Endodermal cell (in vitro differentiated cells): Measurements from ENCODE around the gene DNASE2. TPM values are rescaled to one million over a fixed set of nuclear protein-coding genes. Genes with fewer than 3 reads are reported as not detected.
A peak's percentile ranks its signal among the peaks of the same experiment; 100 is the strongest.

ENCODE experiments used
- DNase-seq: peaks from one replicate; pipeline ENCODE4 v3.0.0-alpha.2; 2017
- H3K27ac ChIP-seq: 2 replicates; pipeline ENCODE4 v1.5.1; 2013; ENCODE audit warnings: mild to moderate bottlenecking, low read depth, low read length, moderate library complexity
- H3K27me3 ChIP-seq: 2 replicates; pipeline ENCODE4 v1.6.1; 2013; ENCODE audit warnings: mild to moderate bottlenecking, low read length, moderate library complexity; ENCODE audit not compliant: insufficient read depth, control insufficient read depth, poor library complexity, severe bottlenecking
- H3K36me3 ChIP-seq: 2 replicates; pipeline ENCODE4 v1.7.0; 2013; ENCODE audit warnings: mild to moderate bottlenecking, low read length, moderate library complexity; ENCODE audit not compliant: control insufficient read depth, insufficient read depth
- H3K4me1 ChIP-seq: one replicate; pipeline ENCODE4 v1.7.0; 2013; ENCODE audit warnings: low read length; ENCODE audit not compliant: control insufficient read depth, insufficient read depth
- H3K4me3 ChIP-seq: 2 replicates; pipeline ENCODE4 v1.5.1; 2013; ENCODE audit warnings: mild to moderate bottlenecking, low read length, moderate library complexity
- H3K9ac ChIP-seq: 2 replicates; pipeline ENCODE4 v1.6.1; 2013; ENCODE audit warnings: mild to moderate bottlenecking, low read length, moderate library complexity; ENCODE audit not compliant: poor library complexity, severe bottlenecking; ENCODE audit errors: extremely low read depth
- H3K9me3 ChIP-seq: 2 replicates; pipeline ENCODE4 v1.6.1; 2013; ENCODE audit warnings: mild to moderate bottlenecking, low read length, moderate library complexity; ENCODE audit not compliant: control insufficient read depth
- H3K27ac Mint-ChIP-seq: 2 replicates; pipeline ENCODE4 v1.8.0; 2020; ENCODE audit warnings: mixed read lengths
- H3K27me3 Mint-ChIP-seq: 2 replicates; pipeline ENCODE4 v1.8.0; 2021; ENCODE audit warnings: mild to moderate bottlenecking, mixed read lengths; ENCODE audit not compliant: insufficient read depth
- H3K36me3 Mint-ChIP-seq: 2 replicates; pipeline ENCODE4 v1.8.0; 2020; ENCODE audit warnings: low read depth, mixed read lengths
- H3K4me1 Mint-ChIP-seq: 2 replicates; pipeline ENCODE4 v1.8.0; 2020; ENCODE audit warnings: mixed read lengths
- H3K4me3 Mint-ChIP-seq: 2 replicates; pipeline ENCODE4 v1.8.0; 2020; ENCODE audit warnings: mild to moderate bottlenecking, moderate library complexity, mixed read lengths
- H3K9me3 Mint-ChIP-seq: 2 replicates; pipeline ENCODE4 v1.8.0; 2020; ENCODE audit warnings: mild to moderate bottlenecking, mixed read lengths
- CTCF ChIP-seq: fragments of 200-600 bp; sonication (generic); conservative IDR thresholded peaks from 2 replicates; pipeline ENCODE4 v1.5.0; 2021; ENCODE audit warnings: antibody characterized with exemption, mild to moderate bottlenecking
- WGBS, 2 experiments: methylation state at CpG; one replicate each; pipeline versions ENCODE4 v1.1.5 to v1.1.7; 2013; ENCODE audit warnings: missing lambda C conversion rate in 2 of 2, mixed read lengths in 1 of 2; ENCODE audit not compliant: insufficient coverage in 1 of 2, insufficient read length in 1 of 2; 5-methylcytosine and 5-hydroxymethylcytosine counted together
- total RNA-seq, 2 donors: library from RNA; stranded (reverse); fragmentation: NEBNext Ultra II Directional in 1 of 2; extraction: Animal tissue kit (Norgen Biotek cat#: 25700) in 1 of 2; gene quantifications; 2 replicates in 1 of 2; 3 replicates in 1 of 2; pipeline ENCODE4 v1.2.1, GENCODE V29; 2021

DNASE2 gene
- total RNA-seq, 2 donors from 2014 or later: 20.8 to 32.3 TPM

GRCh38 chr19:12885749-12886650 is 4.8 kb upstream of the DNASE2 start:
- Histone ChIP-seq H3K9me3 (peaks cover 18% of the 10 kb centered on the region), H3K4me1 (no peaks in the 10 kb centered on the region), H3K36me3 (no peaks in the 10 kb centered on the region), H3K4me3 (peak overlapping the region; percentile 77), H3K9ac (peak overlapping the region; percentile 20), H3K27ac (no peak overlapping the region), H3K27me3 (peaks cover 37% of the 10 kb centered on the region)
- Mint-ChIP-seq H3K36me3 (no peaks in the 10 kb centered on the region), H3K4me1 (peaks cover 8% of the 10 kb centered on the region), H3K27me3 (peaks cover 38% of the 10 kb centered on the region), H3K27ac (peak overlapping the region; percentile 26), H3K4me3 (peak overlapping the region; percentile 71), H3K9me3 (peaks cover 26% of the 10 kb centered on the region)
- peak; percentile 14 for TF ChIP-seq CTCF
- DNase-seq: peak; percentile 81
- 7 to 9% methylated on average over 3 to 51 of the region's 53 CpGs for WGBS, 2 experiments

- Histone ChIP-seq H3K4me3 (peak overlapping the region; percentile 77), H3K27ac (no peak overlapping the region), H3K9me3 (peaks cover 18% of the 10 kb centered on the region), H3K27me3 (peaks cover 37% of the 10 kb centered on the region), H3K4me1 (no peaks in the 10 kb centered on the region), H3K9ac (no peak overlapping the region), H3K36me3 (no peaks in the 10 kb centered on the region)
- peaks cover 26% of the 10 kb centered on the region for H3K9me3 Mint-ChIP-seq
- H3K4me1 Mint-ChIP-seq: peaks cover 10% of the 10 kb centered on the region
- DNase-seq: peak; percentile 99
- peaks cover 40% of the 10 kb centered on the region for H3K27me3 Mint-ChIP-seq
- H3K4me3 Mint-ChIP-seq: peak overlapping the region; percentile 71
- 4 to 11% methylated on average over 27 to 73 of the region's 73 CpGs for WGBS, 2 experiments
- TF ChIP-seq CTCF: peak; percentile 91
- peak overlapping the region; percentile 89 for H3K27ac Mint-ChIP-seq
- H3K36me3 Mint-ChIP-seq: no peaks in the 10 kb centered on the region
Observed at GRCh38 chr19:12884926-12885748, 3.9 kb upstream of the DNASE2 start.

- peak overlapping the region; percentile 71 for H3K4me3 Mint-ChIP-seq
- H3K9me3 Mint-ChIP-seq: peaks cover 26% of the 10 kb centered on the region
- Histone ChIP-seq H3K27me3 (peaks cover 37% of the 10 kb centered on the region), H3K9ac (no peak overlapping the region), H3K9me3 (peaks cover 18% of the 10 kb centered on the region), H3K27ac (no peak overlapping the region), H3K4me3 (peak overlapping the region; percentile 77), H3K4me1 (no peaks in the 10 kb centered on the region), H3K36me3 (no peaks in the 10 kb centered on the region)
- peaks cover 40% of the 10 kb centered on the region for H3K27me3 Mint-ChIP-seq
- H3K27ac Mint-ChIP-seq: no peak overlapping the region
- no peak for TF ChIP-seq CTCF
- H3K36me3 Mint-ChIP-seq: no peaks in the 10 kb centered on the region
- peaks cover 10% of the 10 kb centered on the region for H3K4me1 Mint-ChIP-seq
- DNase-seq: no peak
- WGBS, 2 experiments: 79 to 85% methylated on average over 8 to 12 of the region's 12 CpGs
Observed at GRCh38 chr19:12884627-12884925, 3.3 kb upstream of the DNASE2 start.
